ENCODE measurements around the gene MARK2. TPM values are rescaled to one million over a fixed set of nuclear protein-coding genes. Genes with fewer than 3 reads are reported as not detected.

MARK2 gene
- total and polyA plus RNA-seq, 12 donors, result 12.6 to 42.7 (median 37.3) TPM

- Histone ChIP-seq H3K9me3 (no peaks in the 10 kb centered on the region), H3K36me3 (no peaks in the 10 kb centered on the region), H3K4me3 (peak overlapping the region; percentile 53 to 92 (median 72)), H3K4me1 (peaks cover 0 to 38% (median 23%) of the 10 kb centered on the region in 9 donors), H3K27ac (peak overlapping the region in 9 of 10 donors; percentile 53 to 83 (median 76)), H3K27me3 (no peaks in the 10 kb centered on the region)
- ATAC-seq, result peak in 6 of 8 donors; percentile 1 to 31 (median 6)
- WGBS, 2 donors, result 25 to 26% methylated on average over 30 of the region's 30 CpGs
- intact Hi-C loops (cut with DNase I), result loop anchor here in 2 of 10 donors (2.0 kb wide), 3 partner anchors 17 to 65 kb away; no protein-coding TSS in a partner anchor
- TF ChIP-seq CTCF (IDR thresholded peaks at IDR 0.05), result no peak
- DNase-seq, result no peak
These were observed 99.0 kb downstream of the MARK2 start for GRCh38 chr11:63937713-63938478.

- ATAC-seq (peak; percentile 93 to 96 (median 95)), DNase-seq (peak; percentile 86 to 91)
- Histone ChIP-seq H3K27me3 (no peaks in the 10 kb centered on the region), H3K36me3 (no peaks in the 10 kb centered on the region), H3K9me3 (no peaks in the 10 kb centered on the region), H3K4me1 (peaks cover 0 to 38% (median 23%) of the 10 kb centered on the region in 9 donors), H3K27ac (peak within 1 kb of the TSS; percentile 49 to 83 (median 75)), H3K4me3 (peak within 1 kb of the TSS; percentile 53 to 92 (median 72))
- peak in 5 of 9 donors; percentile 6 to 26 (median 12) for TF ChIP-seq CTCF (IDR thresholded peaks at IDR 0.05)
- intact Hi-C loops (cut with DNase I), result loop anchor here in 2 of 10 donors (2.0 kb wide), 3 partner anchors 18 to 66 kb away; no protein-coding TSS in a partner anchor
- 0 to 1% methylated on average over 73 to 91 of the region's 92 CpGs for WGBS, 2 donors
These were observed 99.8 kb downstream of the MARK2 start, which contains the start of gene NAA40 for GRCh38 chr11:63938479-63939396. TSS of gene NAA40 (plus strand) at chr11:63939002. CDS start at chr11:63939097, 95 bp downstream.

GRCh38 chr11:63939397-63939891, 100.5 kb downstream of the MARK2 start:
- peak in 1 of 8 donors; percentile 14 for ATAC-seq
- no peak for TF ChIP-seq CTCF (IDR thresholded peaks at IDR 0.05)

More at GRCh38 chr11:63939397-63939891, 100.5 kb downstream of the MARK2 start:
- peak overlapping the region; percentile 49 to 83 (median 75) for H3K27ac ChIP-seq
- no peaks in the 10 kb centered on the region for H3K9me3 ChIP-seq
- no peak for DNase-seq
- no peaks in the 10 kb centered on the region for H3K36me3 ChIP-seq
- H3K4me3 ChIP-seq, result peak overlapping the region; percentile 53 to 92 (median 72)
- peaks cover 0 to 45% (median 24%) of the 10 kb centered on the region in 9 donors for H3K4me1 ChIP-seq
- WGBS, 2 donors, result 2 to 7% methylated on average over 26 of the region's 26 CpGs
- intact Hi-C loops (cut with DNase I), result loop anchor here in 2 of 10 donors (2.0 kb wide), 3 partner anchors 19 to 67 kb away; no protein-coding TSS in a partner anchor
- no peaks in the 10 kb centered on the region for H3K27me3 ChIP-seq

All from heart right ventricle (tissue), 16 donors.